ENCODE data around the gene CYRIA.

Gene CYRIA

DNA sequence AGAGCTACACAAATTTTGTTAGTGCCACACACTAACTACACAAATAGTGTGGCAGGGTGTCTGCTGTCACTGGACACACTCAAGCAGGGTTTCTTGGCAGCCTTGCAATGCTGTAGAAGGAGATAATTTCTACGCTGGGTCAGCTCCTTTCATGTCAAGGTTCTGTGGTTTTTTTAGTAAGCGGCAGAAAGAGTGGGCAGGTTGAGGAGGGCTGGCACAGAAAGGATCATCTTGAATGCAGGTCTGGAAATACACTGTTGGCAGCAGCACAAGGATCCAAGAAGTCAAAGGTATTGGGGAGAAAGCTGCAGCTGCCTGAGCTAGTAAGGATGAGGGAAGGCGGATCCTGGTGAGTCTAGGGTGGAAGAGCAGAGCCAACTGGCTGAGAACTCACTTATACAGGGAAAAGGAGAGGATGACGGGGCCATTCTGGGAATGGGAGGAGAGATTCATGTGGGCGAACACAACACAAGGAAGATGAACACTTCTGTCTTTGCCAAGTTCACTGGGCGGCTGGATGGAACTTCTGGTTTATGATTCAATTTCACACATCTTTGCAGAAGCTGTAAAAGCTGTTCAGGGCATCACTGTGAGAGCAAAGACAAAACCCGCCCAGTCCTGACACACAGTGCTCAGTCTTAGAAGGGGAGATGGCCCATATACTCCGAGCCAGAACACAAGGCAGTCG, 16.9 kb upstream of the CYRIA start:
- no peaks in the 10 kb centered on the region for H3K36me3 ChIP-seq (ENCODE audit: control insufficient read depth, insufficient read depth, low read length)
- H3K4me1 ChIP-seq, result no peaks in the 10 kb centered on the region
- H3K4me3 ChIP-seq (ENCODE audit: low read depth, low read length), result no peak overlapping the region
- H3K4me2 ChIP-seq (ENCODE audit: low read length), result no peak overlapping the region
- no peak overlapping the region for H3K9ac ChIP-seq
- H2AFZ ChIP-seq, result no peak overlapping the region
- TF ChIP-seq, protein P1, sequence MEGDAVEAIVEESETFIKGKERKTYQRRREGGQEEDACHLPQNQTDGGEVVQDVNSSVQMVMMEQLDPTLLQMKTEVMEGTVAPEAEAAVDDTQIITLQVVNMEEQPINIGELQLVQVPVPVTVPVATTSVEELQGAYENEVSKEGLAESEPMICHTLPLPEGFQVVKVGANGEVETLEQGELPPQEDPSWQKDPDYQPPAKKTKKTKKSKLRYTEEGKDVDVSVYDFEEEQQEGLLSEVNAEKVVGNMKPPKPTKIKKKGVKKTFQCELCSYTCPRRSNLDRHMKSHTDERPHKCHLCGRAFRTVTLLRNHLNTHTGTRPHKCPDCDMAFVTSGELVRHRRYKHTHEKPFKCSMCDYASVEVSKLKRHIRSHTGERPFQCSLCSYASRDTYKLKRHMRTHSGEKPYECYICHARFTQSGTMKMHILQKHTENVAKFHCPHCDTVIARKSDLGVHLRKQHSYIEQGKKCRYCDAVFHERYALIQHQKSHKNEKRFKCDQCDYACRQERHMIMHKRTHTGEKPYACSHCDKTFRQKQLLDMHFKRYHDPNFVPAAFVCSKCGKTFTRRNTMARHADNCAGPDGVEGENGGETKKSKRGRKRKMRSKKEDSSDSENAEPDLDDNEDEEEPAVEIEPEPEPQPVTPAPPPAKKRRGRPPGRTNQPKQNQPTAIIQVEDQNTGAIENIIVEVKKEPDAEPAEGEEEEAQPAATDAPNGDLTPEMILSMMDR (IDR thresholded peaks at IDR 0.05), result no peak
- H3K9me3 ChIP-seq (ENCODE audit: control insufficient read depth, low read length), result no peaks in the 10 kb centered on the region
- H3K27ac ChIP-seq, result no peak overlapping the region
- H3K27me3 ChIP-seq (ENCODE audit: control insufficient read depth, insufficient read depth, low read length), result peaks cover 3% of the 10 kb centered on the region
- H3K79me2 ChIP-seq, result no peaks in the 10 kb centered on the region

DNA sequence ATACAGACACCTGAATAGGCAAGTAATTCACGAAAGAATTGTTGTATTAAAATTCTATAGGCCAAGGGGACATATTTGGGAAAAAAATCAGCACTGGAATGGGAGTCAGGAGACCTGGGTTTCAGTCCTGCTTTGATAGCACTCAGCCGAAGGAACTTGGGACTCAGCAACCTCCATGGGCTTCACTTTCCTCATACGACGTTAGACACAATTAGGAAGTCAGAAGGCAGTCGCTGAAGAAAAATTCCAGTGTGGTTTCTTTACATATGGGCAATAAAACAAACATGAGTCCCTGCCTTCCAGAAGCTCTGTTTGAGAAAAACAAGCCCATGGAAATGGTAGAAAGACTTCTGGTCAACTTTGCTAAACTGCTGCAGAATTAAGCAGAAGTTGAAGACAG, 15.1 kb upstream of the CYRIA start:
- Histone ChIP-seq H3K9ac (no peak overlapping the region), H3K4me1 (no peaks in the 10 kb centered on the region), H3K27me3 (ENCODE audit: control insufficient read depth, insufficient read depth, low read length) (peaks cover under 1% of the 10 kb centered on the region), H3K9me3 (ENCODE audit: control insufficient read depth, low read length) (no peaks in the 10 kb centered on the region), H3K27ac (no peak overlapping the region), H3K36me3 (ENCODE audit: control insufficient read depth, insufficient read depth, low read length) (no peaks in the 10 kb centered on the region), H3K4me2 (ENCODE audit: low read length) (no peak overlapping the region), H2AFZ (no peak overlapping the region), H3K79me2 (no peaks in the 10 kb centered on the region), H3K4me3 (ENCODE audit: low read depth, low read length) (no peak overlapping the region)
- TF ChIP-seq, protein P1 (IDR thresholded peaks at IDR 0.05), result no peak

DNA sequence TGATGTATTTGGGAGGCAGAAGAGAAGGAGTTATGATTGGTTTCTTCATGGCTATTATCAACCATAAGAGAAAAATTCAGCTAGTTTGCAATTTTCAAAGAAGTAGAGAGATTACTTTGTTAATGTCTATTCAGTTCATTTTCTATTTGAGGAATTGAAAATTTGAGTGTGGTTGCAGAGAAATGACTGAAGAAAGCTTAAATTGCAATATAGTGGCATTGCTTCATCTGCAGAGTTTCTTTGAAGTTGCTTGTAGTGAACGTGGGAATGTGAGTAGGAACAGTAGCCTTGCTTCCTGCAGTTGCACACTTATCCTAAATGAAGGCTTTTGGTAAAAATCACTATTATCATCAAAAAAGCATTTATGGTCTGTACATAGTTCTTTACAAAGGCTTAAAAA, 14.7 kb upstream of the CYRIA start:
- Histone ChIP-seq H3K27ac (no peak overlapping the region), H3K4me2 (ENCODE audit: low read length) (no peak overlapping the region), H3K4me1 (no peaks in the 10 kb centered on the region), H3K4me3 (ENCODE audit: low read depth, low read length) (no peak overlapping the region), H2AFZ (no peak overlapping the region), H3K27me3 (ENCODE audit: control insufficient read depth, insufficient read depth, low read length) (no peaks in the 10 kb centered on the region), H3K36me3 (ENCODE audit: control insufficient read depth, insufficient read depth, low read length) (no peaks in the 10 kb centered on the region), H3K9ac (no peak overlapping the region), H3K79me2 (no peaks in the 10 kb centered on the region), H3K9me3 (ENCODE audit: control insufficient read depth, low read length) (no peaks in the 10 kb centered on the region)
- TF ChIP-seq, protein P1 (IDR thresholded peaks at IDR 0.05), result no peak

- H3K27ac ChIP-seq, result no peak overlapping the region
Measured at GRCh38 chr2:16678964-16679363, 13.3 kb upstream of the CYRIA start.

More at GRCh38 chr2:16678964-16679363, 13.3 kb upstream of the CYRIA start:
- Histone ChIP-seq H3K4me3 (ENCODE audit: low read depth, low read length) (no peak overlapping the region), H2AFZ (no peak overlapping the region), H3K79me2 (no peaks in the 10 kb centered on the region), H3K36me3 (ENCODE audit: control insufficient read depth, insufficient read depth, low read length) (no peaks in the 10 kb centered on the region), H3K9ac (no peak overlapping the region), H3K27me3 (ENCODE audit: control insufficient read depth, insufficient read depth, low read length) (no peaks in the 10 kb centered on the region), H3K4me1 (no peaks in the 10 kb centered on the region), H3K4me2 (ENCODE audit: low read length) (no peak overlapping the region), H3K9me3 (ENCODE audit: control insufficient read depth, low read length) (no peaks in the 10 kb centered on the region)
- TF ChIP-seq, protein P1 (IDR thresholded peaks at IDR 0.05), result no peak

Data from parathyroid adenoma (tissue), 2 donors.